WTC11 (cell line): Measurements from ENCODE around the gene CDC20.

Experiments used
- CREB1 ChIP-seq: sonication (generic); formaldehyde crosslinking; IDR thresholded peaks from 2 replicates; pipeline ENCODE4 v1.8.0; 2023; ENCODE audit warnings: mild to moderate bottlenecking, missing genetic modification reagents
- TF ChIP-seq, protein P1 (sequence below): fragments of 200-600 bp; IDR thresholded peaks from 2 replicates; pipeline ENCODE4 v1.8.0; 2022; ENCODE audit warnings: antibody characterized with exemption
- TF ChIP-seq, protein P2 (sequence below): sonication (generic); formaldehyde crosslinking; IDR thresholded peaks from 2 replicates; pipeline ENCODE4 v1.8.1; 2023; ENCODE audit warnings: mild to moderate bottlenecking, missing genetic modification reagents, borderline replicate concordance

DNA sequence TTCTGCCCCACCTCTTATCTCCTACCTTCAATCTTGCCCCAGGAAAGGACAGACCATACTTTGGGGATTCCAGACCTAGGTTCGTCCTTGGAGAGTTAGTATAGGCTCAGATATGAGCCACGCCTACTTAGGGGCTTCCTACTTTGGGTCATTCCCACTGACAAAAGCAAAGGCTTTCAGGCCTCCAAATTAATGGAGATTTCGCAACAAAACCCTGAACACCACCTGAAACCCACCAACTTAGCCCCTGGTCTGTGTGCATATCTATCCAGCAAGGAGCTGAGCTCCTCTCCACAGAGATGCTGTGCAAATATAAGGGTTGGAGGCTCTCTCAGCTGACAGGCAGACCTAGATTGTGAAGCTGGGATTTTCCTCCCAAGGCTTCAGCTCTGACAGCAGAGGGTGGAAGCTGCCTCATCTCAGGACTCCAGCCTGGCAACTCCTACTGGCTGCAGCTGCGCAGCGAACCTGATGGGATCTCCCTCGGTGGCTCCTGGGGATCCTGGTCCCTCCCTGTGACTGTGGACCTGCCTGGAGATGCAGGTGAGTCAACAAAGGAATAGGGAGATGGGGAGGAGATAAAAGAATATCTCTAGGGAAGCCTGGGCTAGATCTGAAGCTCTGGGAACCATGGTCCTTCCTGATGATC, 19.1 kb upstream of the CDC20 start:
- TF ChIP-seq, protein P1, sequence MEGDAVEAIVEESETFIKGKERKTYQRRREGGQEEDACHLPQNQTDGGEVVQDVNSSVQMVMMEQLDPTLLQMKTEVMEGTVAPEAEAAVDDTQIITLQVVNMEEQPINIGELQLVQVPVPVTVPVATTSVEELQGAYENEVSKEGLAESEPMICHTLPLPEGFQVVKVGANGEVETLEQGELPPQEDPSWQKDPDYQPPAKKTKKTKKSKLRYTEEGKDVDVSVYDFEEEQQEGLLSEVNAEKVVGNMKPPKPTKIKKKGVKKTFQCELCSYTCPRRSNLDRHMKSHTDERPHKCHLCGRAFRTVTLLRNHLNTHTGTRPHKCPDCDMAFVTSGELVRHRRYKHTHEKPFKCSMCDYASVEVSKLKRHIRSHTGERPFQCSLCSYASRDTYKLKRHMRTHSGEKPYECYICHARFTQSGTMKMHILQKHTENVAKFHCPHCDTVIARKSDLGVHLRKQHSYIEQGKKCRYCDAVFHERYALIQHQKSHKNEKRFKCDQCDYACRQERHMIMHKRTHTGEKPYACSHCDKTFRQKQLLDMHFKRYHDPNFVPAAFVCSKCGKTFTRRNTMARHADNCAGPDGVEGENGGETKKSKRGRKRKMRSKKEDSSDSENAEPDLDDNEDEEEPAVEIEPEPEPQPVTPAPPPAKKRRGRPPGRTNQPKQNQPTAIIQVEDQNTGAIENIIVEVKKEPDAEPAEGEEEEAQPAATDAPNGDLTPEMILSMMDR: no peak
- TF ChIP-seq, protein P2, sequence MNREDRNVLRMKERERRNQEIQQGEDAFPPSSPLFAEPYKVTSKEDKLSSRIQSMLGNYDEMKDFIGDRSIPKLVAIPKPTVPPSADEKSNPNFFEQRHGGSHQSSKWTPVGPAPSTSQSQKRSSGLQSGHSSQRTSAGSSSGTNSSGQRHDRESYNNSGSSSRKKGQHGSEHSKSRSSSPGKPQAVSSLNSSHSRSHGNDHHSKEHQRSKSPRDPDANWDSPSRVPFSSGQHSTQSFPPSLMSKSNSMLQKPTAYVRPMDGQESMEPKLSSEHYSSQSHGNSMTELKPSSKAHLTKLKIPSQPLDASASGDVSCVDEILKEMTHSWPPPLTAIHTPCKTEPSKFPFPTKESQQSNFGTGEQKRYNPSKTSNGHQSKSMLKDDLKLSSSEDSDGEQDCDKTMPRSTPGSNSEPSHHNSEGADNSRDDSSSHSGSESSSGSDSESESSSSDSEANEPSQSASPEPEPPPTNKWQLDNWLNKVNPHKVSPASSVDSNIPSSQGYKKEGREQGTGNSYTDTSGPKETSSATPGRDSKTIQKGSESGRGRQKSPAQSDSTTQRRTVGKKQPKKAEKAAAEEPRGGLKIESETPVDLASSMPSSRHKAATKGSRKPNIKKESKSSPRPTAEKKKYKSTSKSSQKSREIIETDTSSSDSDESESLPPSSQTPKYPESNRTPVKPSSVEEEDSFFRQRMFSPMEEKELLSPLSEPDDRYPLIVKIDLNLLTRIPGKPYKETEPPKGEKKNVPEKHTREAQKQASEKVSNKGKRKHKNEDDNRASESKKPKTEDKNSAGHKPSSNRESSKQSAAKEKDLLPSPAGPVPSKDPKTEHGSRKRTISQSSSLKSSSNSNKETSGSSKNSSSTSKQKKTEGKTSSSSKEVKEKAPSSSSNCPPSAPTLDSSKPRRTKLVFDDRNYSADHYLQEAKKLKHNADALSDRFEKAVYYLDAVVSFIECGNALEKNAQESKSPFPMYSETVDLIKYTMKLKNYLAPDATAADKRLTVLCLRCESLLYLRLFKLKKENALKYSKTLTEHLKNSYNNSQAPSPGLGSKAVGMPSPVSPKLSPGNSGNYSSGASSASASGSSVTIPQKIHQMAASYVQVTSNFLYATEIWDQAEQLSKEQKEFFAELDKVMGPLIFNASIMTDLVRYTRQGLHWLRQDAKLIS: no peak
- no peak for TF ChIP-seq CREB1 (CRISPR knock-in tag)
